GM23248 (cell line): ENCODE data around the gene CD164L2. TPM values are rescaled to one million over a fixed set of nuclear protein-coding genes. Genes with fewer than 3 reads are reported as not detected.
"Not testable (repeated sequence)": the region's sequence is repeated elsewhere in the genome, so short reads cannot be mapped to it uniquely, and the experiment has no call there.

Source experiments
- DNase-seq: peaks from one replicate; pipeline ENCODE4 v3.0.0-alpha.2; 2015
- H2AFZ ChIP-seq: fragments of 200-600 bp; sonication (generic); 2 replicates; pipeline ENCODE4 v1.6.1; 2016; ENCODE audit warnings: antibody characterized with exemption
- H3F3A ChIP-seq: fragments of 200-600 bp; sonication (generic); 2 replicates; pipeline ENCODE4 v1.6.1; 2016; ENCODE audit warnings: mild to moderate bottlenecking, antibody characterized with exemption, mixed run types; ENCODE audit not compliant: insufficient read depth
- H3K27ac ChIP-seq: fragments of 200-600 bp; sonication (generic); 2 replicates; pipeline ENCODE4 v1.5.1; 2016; ENCODE audit warnings: mild to moderate bottlenecking
- H3K27me3 ChIP-seq: fragments of 200-600 bp; sonication (generic); replicated peaks from 2 replicates; pipeline ENCODE4 v1.6.1; 2016; ENCODE audit warnings: mild to moderate bottlenecking; ENCODE audit not compliant: insufficient read depth
- H3K36me3 ChIP-seq: fragments of 200-600 bp; sonication (generic); 2 replicates; pipeline ENCODE4 v1.6.1; 2016; ENCODE audit warnings: low read depth, mild to moderate bottlenecking
- H3K4me1 ChIP-seq: fragments of 200-600 bp; sonication (generic); 2 replicates; pipeline ENCODE4 v1.6.1; 2016; ENCODE audit warnings: mild to moderate bottlenecking; ENCODE audit not compliant: insufficient read depth
- H3K4me2 ChIP-seq: fragments of 200-600 bp; sonication (generic); one replicate; pipeline ENCODE4 v1.6.1; 2016; ENCODE audit warnings: mild to moderate bottlenecking; ENCODE audit not compliant: unreplicated experiment
- H3K4me3 ChIP-seq: fragments of 200-600 bp; sonication (generic); 2 replicates; pipeline ENCODE4 v1.5.1; 2016; ENCODE audit warnings: mild to moderate bottlenecking
- H3K79me2 ChIP-seq: fragments of 200-600 bp; sonication (generic); 2 replicates; pipeline ENCODE4 v1.6.1; 2016; ENCODE audit warnings: mild to moderate bottlenecking; ENCODE audit not compliant: insufficient read depth
- H3K9ac ChIP-seq: fragments of 200-600 bp; sonication (generic); 2 replicates; pipeline ENCODE4 v1.6.1; 2016; ENCODE audit warnings: mild to moderate bottlenecking
- H3K9me2 ChIP-seq: fragments of 200-600 bp; sonication (generic); 2 replicates; pipeline ENCODE4 v1.6.1; 2016; ENCODE audit warnings: mixed run types, mild to moderate bottlenecking, moderate library complexity; ENCODE audit not compliant: insufficient read depth
- H3K9me3 ChIP-seq: fragments of 200-600 bp; sonication (generic); one replicate; pipeline ENCODE4 v1.6.1; 2017; ENCODE audit warnings: low read depth
- H4K20me1 ChIP-seq: fragments of 200-600 bp; sonication (generic); 2 replicates; pipeline ENCODE4 v1.6.0; 2016; ENCODE audit not compliant: insufficient read depth
- EZH2 ChIP-seq: fragments of 200-600 bp; sonication (generic); IDR thresholded peaks from 2 replicates; pipeline ENCODE4 v1.6.1; 2018; ENCODE audit warnings: antibody characterized with exemption, mild to moderate bottlenecking; ENCODE audit not compliant: insufficient read depth, poor library complexity, severe bottlenecking
- EZH2phosphoT487 ChIP-seq: fragments of 200-600 bp; sonication (generic); IDR thresholded peaks from 2 replicates; pipeline ENCODE4 v1.6.1; 2018; ENCODE audit warnings: antibody characterized with exemption, moderate library complexity, mild to moderate bottlenecking, low read depth; ENCODE audit not compliant: insufficient read depth
- WGBS, 2 experiments: methylation state at CpG; one replicate each; pipeline ENCODE4 v1.1.6; 2015 to 2017; ENCODE audit warnings: low lambda C conversion rate in 2 of 2, low coverage in 1 of 2; ENCODE audit errors: missing lambda C conversion rate in 2 of 2; 5-methylcytosine and 5-hydroxymethylcytosine counted together
- in situ Hi-C: fragments of 300-500 bp; cut with MboI; formaldehyde crosslinking; loops from 2 replicates; pipeline ENCODE4 v1.15.0; 2020
- polyA plus RNA-seq: library from polyadenylated mRNA; unstranded; fragments of >200 nt; fragmentation: Nextera tagmentation; extraction: Ambion mirVana; gene quantifications from 2 replicates; pipeline ENCODE4 v1.2.1, GENCODE V29; 2016
- total RNA-seq: library from RNA; depleted of rRNA; stranded (reverse); fragments of >200 nt; shearing (Covaris generic); gene quantifications from 2 replicates; pipeline ENCODE4 v1.2.3, GENCODE V29; 2014

Gene CD164L2
- total and polyA plus RNA-seq, 2 experiments from 2014 or later, result not detected

- Histone ChIP-seq H4K20me1 (no peaks in the 10 kb centered on the region), H3K79me2 (no peaks in the 10 kb centered on the region), H3F3A (peaks cover 6% of the 10 kb centered on the region; the same call in 1 of the 2 replicates), H3K4me3 (peak overlapping the region; percentile 90), H3K4me2 (peak overlapping the region; percentile 79), H3K9me3 (no peaks in the 10 kb centered on the region), H3K27me3 (no peaks in the 10 kb centered on the region), H3K36me3 (no peaks in the 10 kb centered on the region), H3K9ac (peak overlapping the region; percentile 84), H3K27ac (no peak overlapping the region), H3K4me1 (peaks cover 12% of the 10 kb centered on the region), H3K9me2 (no peaks in the 10 kb centered on the region), H2AFZ (peak overlapping the region; percentile 81)
- no peak for TF ChIP-seq EZH2phosphoT487
- no peak for TF ChIP-seq EZH2
- WGBS, 2 experiments, result 2% methylated on average over 13 of the region's 13 CpGs
- in situ Hi-C loops, result loop anchor here (5.0 kb wide), 2 partner anchors 89 to 289 kb away; no protein-coding TSS in a partner anchor
- peak; percentile 78 for DNase-seq
Measured at GRCh38 chr1:27391511-27392095, 8.5 kb upstream of the CD164L2 start.

- no peaks in the 10 kb centered on the region for H3K9me3 ChIP-seq
- H3K27ac ChIP-seq, result no peak overlapping the region
- no peaks in the 10 kb centered on the region for H3K79me2 ChIP-seq
- H2AFZ ChIP-seq, result no peak overlapping the region
- in situ Hi-C loops, result no loop called here
- no peak overlapping the region for H3K9ac ChIP-seq
- WGBS, 2 experiments, result 48 to 63% methylated on average over 4 to 5 of the region's 5 CpGs
- no peaks in the 10 kb centered on the region for H3K36me3 ChIP-seq
- H3K4me1 ChIP-seq, result peaks cover 6% of the 10 kb centered on the region; the same call in 1 of the 2 replicates
- peak; percentile 39 for DNase-seq
- no peaks in the 10 kb centered on the region for H3K27me3 ChIP-seq
- TF ChIP-seq EZH2, result no peak
- no peak overlapping the region for H3K4me3 ChIP-seq
- H3K4me2 ChIP-seq, result no peak overlapping the region
- H3K9me2 ChIP-seq, result no peaks in the 10 kb centered on the region
- H3F3A ChIP-seq, result no peaks in the 10 kb centered on the region; the same call in 1 of the 2 replicates
- no peaks in the 10 kb centered on the region for H4K20me1 ChIP-seq
Measured at GRCh38 chr1:27388337-27389005, 5.3 kb upstream of the CD164L2 start.

DNA sequence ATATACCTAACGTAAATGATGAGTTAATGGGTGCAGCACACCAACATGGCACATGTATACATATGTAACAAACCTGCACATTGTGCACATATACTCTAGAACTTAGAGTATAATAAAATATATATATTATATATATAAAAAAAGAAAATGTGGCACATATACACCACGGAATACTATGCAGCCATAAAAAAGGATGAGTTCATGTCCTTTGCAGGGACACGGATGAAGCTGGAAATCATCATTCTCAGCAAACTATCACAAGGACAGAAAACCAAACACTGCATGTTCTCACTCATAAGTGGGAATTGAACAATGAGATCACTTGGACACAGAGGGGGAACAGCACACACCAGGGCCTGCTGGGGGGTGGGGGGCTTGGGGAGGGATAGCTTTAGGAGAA lies 1.7 kb upstream of the CD164L2 start:
- H2AFZ ChIP-seq, H3K4me1 ChIP-seq, H3K9ac ChIP-seq, H3K27ac ChIP-seq, H3K4me3 ChIP-seq, H3K4me2 ChIP-seq, H3F3A ChIP-seq, H3K36me3 ChIP-seq, H3K9me3 ChIP-seq, in situ Hi-C loops, H3K9me2 ChIP-seq, DNase-seq, H3K79me2 ChIP-seq, H4K20me1 ChIP-seq, H3K27me3 ChIP-seq: not testable (repeated sequence)
- WGBS, 2 experiments, result 85 to 89% methylated on average over 3 of the region's 3 CpGs

GRCh38 chr1:27383661-27384060 lies 528 bp upstream of the CD164L2 start:
- Histone ChIP-seq H3K9ac (no peak overlapping the region), H3K27ac (no peak overlapping the region), H3K79me2 (no peaks in the 10 kb centered on the region), H3K4me3 (no peak overlapping the region), H4K20me1 (no peaks in the 10 kb centered on the region), H3K9me3 (no peaks in the 10 kb centered on the region), H2AFZ (no peak overlapping the region), H3K4me1 (no peaks in the 10 kb centered on the region), H3K4me2 (no peak overlapping the region), H3K36me3 (no peaks in the 10 kb centered on the region), H3K9me2 (no peaks in the 10 kb centered on the region), H3F3A (no peaks in the 10 kb centered on the region), H3K27me3 (no peaks in the 10 kb centered on the region)
- no peak for DNase-seq
- 98 to 99% methylated on average over 10 to 13 of the region's 13 CpGs for WGBS, 2 experiments
- in situ Hi-C loops, result no loop called here
- TF ChIP-seq EZH2phosphoT487, result no peak
- TF ChIP-seq EZH2, result no peak
